Caco-2 (cell line): ENCODE results near the gene TCTN1. TPM values are rescaled to one million over a fixed set of nuclear protein-coding genes. Genes with fewer than 3 reads are reported as not detected.

ENCODE experiments used
- BruUV-seq: library from RNA; stranded (reverse); fragments of 400-500 nt; replicated peaks from 2 replicates; lab custom pipeline; 2021; lab: Mats Ljungman, UMichigan
- CTCF ChIA-PET: fragments of 300-600 bp; sonication (Branson Sonifier 250); formaldehyde crosslinking; loops from one replicate; lab custom pipeline; 2022; ENCODE audit warnings: antibody characterized with exemption; lab: Charles Lee
- POLR2A ChIA-PET: fragments of 300-600 bp; sonication (Branson Sonifier 250); formaldehyde crosslinking; loops from one replicate; lab custom pipeline; 2022; ENCODE audit warnings: antibody characterized with exemption; lab: Charles Lee
- DNase-seq, 2 experiments: peaks; one replicate each; pipeline versions ENCODE4 v3.0.0 to v3.0.0-alpha.2; 2020 to 2022
- H3K27me3 ChIP-seq: replicated peaks from 2 replicates; pipeline ENCODE4 v1.6.0; 2011; ENCODE audit warnings: low read length; ENCODE audit not compliant: control insufficient read depth, insufficient read depth
- H3K36me3 ChIP-seq: 2 replicates; pipeline ENCODE4 v1.5.1; 2011; ENCODE audit warnings: low read length; ENCODE audit not compliant: control insufficient read depth, insufficient read depth
- H3K4me1 ChIP-seq: fragments of 250-450 bp; sonication (Bioruptor Pico); 2 replicates; pipeline ENCODE4 v1.5.1; 2020; ENCODE audit warnings: mild to moderate bottlenecking
- H3K4me3 ChIP-seq: 2 replicates; pipeline ENCODE4 v1.5.1; 2011; ENCODE audit warnings: low read depth, mild to moderate bottlenecking, control low read depth, low read length
- H3K9me3 ChIP-seq: fragments of 250-450 bp; sonication (Bioruptor Pico); 2 replicates; pipeline ENCODE4 v1.5.1; 2020; ENCODE audit warnings: mild to moderate bottlenecking, moderate library complexity
- H3K27ac Mint-ChIP-seq: one replicate; pipeline ENCODE4 v1.8.0; 2022; ENCODE audit warnings: mixed read lengths; ENCODE audit not compliant: unreplicated experiment
- H3K27me3 Mint-ChIP-seq: one replicate; pipeline ENCODE4 v1.8.0; 2022; ENCODE audit warnings: mixed read lengths; ENCODE audit not compliant: insufficient read depth, unreplicated experiment
- H3K36me3 Mint-ChIP-seq: one replicate; pipeline ENCODE4 v1.8.0; 2022; ENCODE audit warnings: mild to moderate bottlenecking, mixed read lengths; ENCODE audit not compliant: insufficient read depth, unreplicated experiment
- H3K4me1 Mint-ChIP-seq: one replicate; pipeline ENCODE4 v1.8.0; 2022; ENCODE audit warnings: low read depth, mixed read lengths; ENCODE audit not compliant: unreplicated experiment
- H3K4me3 Mint-ChIP-seq: one replicate; pipeline ENCODE4 v1.8.0; 2022; ENCODE audit warnings: mild to moderate bottlenecking, moderate library complexity, mixed read lengths; ENCODE audit not compliant: unreplicated experiment
- H3K9me3 Mint-ChIP-seq: one replicate; pipeline ENCODE4 v1.8.0; 2022; ENCODE audit warnings: mixed read lengths; ENCODE audit not compliant: unreplicated experiment
- intact Hi-C: fragments of 100-400 bp; cut with micrococcal nuclease; formaldehyde crosslinking; loops from one replicate; pipeline ENCODE4 v1.10.0; 2022; ENCODE audit not compliant: unreplicated experiment
- total RNA-seq: library from RNA; stranded (reverse); gene quantifications from 2 replicates; pipeline ENCODE4 v1.2.3, GENCODE V29; 2022
- TF ChIP-seq, protein P1 (sequence below), 2 experiments: fragments of 200-600 bp in 1 of 2; IDR thresholded peaks; 1 replicate in 1 of 2; 2 replicates in 1 of 2; pipeline versions ENCODE4 v1.5.1 to v1.8.0; 2011 to 2022; ENCODE audit warnings: antibody characterized with exemption in 1 of 2, control low read depth in 1 of 2, inconsistent platforms in 1 of 2, low read depth in 1 of 2, low read length in 1 of 2, mild to moderate bottlenecking in 1 of 2, moderate library complexity in 1 of 2; ENCODE audit not compliant: insufficient read depth in 1 of 2, severe bottlenecking in 1 of 2, unreplicated experiment in 1 of 2

TCTN1 gene
- total RNA-seq, 1 experiment from 2014 or later: 13.8 TPM

DNA sequence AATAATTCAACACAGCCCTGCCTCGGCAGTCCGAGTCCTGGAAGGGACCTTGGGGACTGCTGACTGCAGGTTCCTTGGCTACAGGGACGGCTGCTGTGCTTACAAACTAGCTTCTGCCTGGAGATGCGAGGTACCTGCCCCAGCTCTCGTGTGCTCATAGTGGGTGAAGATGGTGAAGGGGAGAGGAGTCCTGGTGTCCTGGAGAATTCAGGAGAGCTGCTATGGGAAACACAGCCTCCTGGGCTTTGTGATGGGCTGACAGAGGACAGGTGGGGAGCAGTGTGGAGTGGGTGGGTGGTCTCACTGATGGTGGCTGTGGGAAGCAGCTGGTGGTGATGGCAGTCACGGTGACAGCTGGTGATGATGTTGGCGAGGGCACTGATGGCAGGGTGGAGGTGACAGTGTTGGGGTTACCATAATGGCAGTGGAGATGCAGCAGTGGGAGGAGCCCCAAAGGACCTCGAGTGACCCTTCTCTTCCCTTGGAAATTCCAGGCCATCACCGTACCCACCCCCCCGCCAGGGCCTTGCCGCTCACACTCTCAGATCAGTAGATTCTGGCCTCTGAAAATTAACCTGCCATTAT, 42.2 kb downstream of the TCTN1 start:
- peaks cover 2% of the 10 kb centered on the region for H3K27me3 Mint-ChIP-seq
- no peaks in the 10 kb centered on the region for H3K27me3 ChIP-seq
- no peaks in the 10 kb centered on the region for H3K4me1 ChIP-seq
- H3K36me3 ChIP-seq: no peaks in the 10 kb centered on the region
- no peaks in the 10 kb centered on the region for H3K9me3 Mint-ChIP-seq
- no peak for DNase-seq
- no peak overlapping the region for H3K4me3 Mint-ChIP-seq
- no peak overlapping the region for H3K27ac Mint-ChIP-seq
- intact Hi-C loops: no loop called here
- H3K36me3 Mint-ChIP-seq: peaks cover 5% of the 10 kb centered on the region
- TF ChIP-seq, protein P1, sequence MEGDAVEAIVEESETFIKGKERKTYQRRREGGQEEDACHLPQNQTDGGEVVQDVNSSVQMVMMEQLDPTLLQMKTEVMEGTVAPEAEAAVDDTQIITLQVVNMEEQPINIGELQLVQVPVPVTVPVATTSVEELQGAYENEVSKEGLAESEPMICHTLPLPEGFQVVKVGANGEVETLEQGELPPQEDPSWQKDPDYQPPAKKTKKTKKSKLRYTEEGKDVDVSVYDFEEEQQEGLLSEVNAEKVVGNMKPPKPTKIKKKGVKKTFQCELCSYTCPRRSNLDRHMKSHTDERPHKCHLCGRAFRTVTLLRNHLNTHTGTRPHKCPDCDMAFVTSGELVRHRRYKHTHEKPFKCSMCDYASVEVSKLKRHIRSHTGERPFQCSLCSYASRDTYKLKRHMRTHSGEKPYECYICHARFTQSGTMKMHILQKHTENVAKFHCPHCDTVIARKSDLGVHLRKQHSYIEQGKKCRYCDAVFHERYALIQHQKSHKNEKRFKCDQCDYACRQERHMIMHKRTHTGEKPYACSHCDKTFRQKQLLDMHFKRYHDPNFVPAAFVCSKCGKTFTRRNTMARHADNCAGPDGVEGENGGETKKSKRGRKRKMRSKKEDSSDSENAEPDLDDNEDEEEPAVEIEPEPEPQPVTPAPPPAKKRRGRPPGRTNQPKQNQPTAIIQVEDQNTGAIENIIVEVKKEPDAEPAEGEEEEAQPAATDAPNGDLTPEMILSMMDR (IDR thresholded peaks at IDR 0.05; ENCODE audit: insufficient read depth in 1 of 2, low read depth in 1 of 2, low read length in 1 of 2, severe bottlenecking in 1 of 2, unreplicated experiment in 1 of 2): no peak
- no peaks in the 10 kb centered on the region for H3K9me3 ChIP-seq
- CTCF ChIA-PET: interaction anchor here (0.7 kb wide), 1 partner anchor 413 kb away, joined by 4 read pairs; no protein-coding TSS in a partner anchor
- no peak overlapping the region for H3K4me3 ChIP-seq
- H3K4me1 Mint-ChIP-seq: no peaks in the 10 kb centered on the region
- POLR2A ChIA-PET: no interaction called here
- no TSS peak for BruUV-seq

DNA sequence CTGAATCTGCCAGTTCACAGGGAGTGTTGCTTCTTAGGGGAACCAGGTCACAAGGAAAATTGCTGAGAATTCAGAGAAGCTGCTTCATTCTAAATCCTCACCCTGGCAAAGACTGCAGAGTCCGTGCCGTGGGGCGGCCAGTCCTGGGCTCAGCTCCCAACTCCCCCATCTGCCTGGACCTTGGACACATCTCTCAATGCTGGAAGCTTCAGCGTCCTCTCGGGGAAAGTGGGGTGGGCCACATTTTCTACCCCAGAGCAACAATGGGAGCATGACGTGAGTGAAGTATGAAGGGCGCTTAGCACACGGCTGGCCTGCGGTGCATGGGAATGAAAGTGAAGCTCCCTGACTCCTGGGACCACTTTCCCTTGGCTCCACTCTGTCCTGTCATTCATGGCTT, 43.8 kb downstream of the TCTN1 start:
- Mint-ChIP-seq H3K4me1 (no peaks in the 10 kb centered on the region), H3K36me3 (no peaks in the 10 kb centered on the region), H3K9me3 (no peaks in the 10 kb centered on the region), H3K27me3 (peaks cover 10% of the 10 kb centered on the region), H3K27ac (no peak overlapping the region), H3K4me3 (no peak overlapping the region)
- Histone ChIP-seq H3K4me1 (no peaks in the 10 kb centered on the region), H3K4me3 (no peak overlapping the region), H3K27me3 (no peaks in the 10 kb centered on the region), H3K9me3 (no peaks in the 10 kb centered on the region), H3K36me3 (no peaks in the 10 kb centered on the region)
- POLR2A ChIA-PET: no interaction called here
- no peak for DNase-seq
- CTCF ChIA-PET: no interaction called here
- no TSS peak for BruUV-seq
- TF ChIP-seq, protein P1 (IDR thresholded peaks at IDR 0.05; ENCODE audit: insufficient read depth in 1 of 2, low read depth in 1 of 2, low read length in 1 of 2, severe bottlenecking in 1 of 2, unreplicated experiment in 1 of 2): no peak
- intact Hi-C loops: no loop called here

DNA sequence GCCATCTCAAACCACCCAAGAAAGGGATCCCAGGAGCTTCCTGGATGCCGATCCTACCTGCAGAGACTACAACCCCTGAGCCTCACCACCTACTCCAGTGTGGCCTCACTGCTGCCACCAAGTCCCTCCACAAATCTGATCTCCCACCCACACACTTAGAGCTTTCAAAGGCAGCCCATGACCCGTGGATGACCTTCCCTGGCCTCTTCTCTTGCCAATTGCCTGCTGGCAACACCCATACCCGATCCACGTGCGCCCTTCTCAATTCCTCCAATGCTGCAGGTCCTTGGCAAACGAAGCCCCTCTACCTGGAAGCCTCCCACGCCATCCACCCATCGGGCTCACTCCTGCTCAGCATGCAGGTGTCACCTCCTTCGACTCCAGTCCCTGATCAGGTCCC, 44.3 kb downstream of the TCTN1 start:
- Histone ChIP-seq H3K9me3 (no peaks in the 10 kb centered on the region), H3K4me3 (no peak overlapping the region), H3K27me3 (no peaks in the 10 kb centered on the region), H3K36me3 (no peaks in the 10 kb centered on the region), H3K4me1 (no peaks in the 10 kb centered on the region)
- POLR2A ChIA-PET: no interaction called here
- no TSS peak for BruUV-seq
- H3K4me3 Mint-ChIP-seq: no peak overlapping the region
- DNase-seq: no peak
- TF ChIP-seq, protein P1 (IDR thresholded peaks at IDR 0.05; ENCODE audit: insufficient read depth in 1 of 2, low read depth in 1 of 2, low read length in 1 of 2, severe bottlenecking in 1 of 2, unreplicated experiment in 1 of 2): no peak
- CTCF ChIA-PET: no interaction called here
- H3K9me3 Mint-ChIP-seq: no peaks in the 10 kb centered on the region
- peaks cover 12% of the 10 kb centered on the region for H3K27me3 Mint-ChIP-seq
- H3K4me1 Mint-ChIP-seq: no peaks in the 10 kb centered on the region
- no peaks in the 10 kb centered on the region for H3K36me3 Mint-ChIP-seq
- intact Hi-C loops: no loop called here
- H3K27ac Mint-ChIP-seq: no peak overlapping the region
